ENCODE measurements around the gene STAB1.

DNA sequence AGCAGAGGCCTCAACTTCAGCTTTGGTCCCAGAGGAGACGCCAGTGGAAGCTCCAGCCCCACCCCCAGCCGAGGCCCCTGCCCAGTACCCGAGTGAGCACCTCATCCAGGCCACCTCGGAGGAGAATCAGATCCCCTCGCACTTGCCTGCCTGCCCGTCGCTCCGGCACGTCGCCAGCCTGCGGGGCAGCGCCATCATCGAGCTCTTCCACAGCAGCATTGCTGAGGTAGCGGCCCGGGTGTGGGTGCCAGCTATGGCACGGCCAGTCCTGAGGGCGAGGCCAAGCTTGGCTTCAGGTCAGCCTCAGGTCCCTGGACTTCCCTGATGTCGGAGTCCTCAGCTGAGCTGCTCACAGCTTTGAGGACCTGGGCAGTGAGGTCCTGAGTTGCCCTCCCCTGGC lies 5.7 kb upstream of the STAB1 start:
- TF ChIP-seq ESRRG (CRISPR knock-in tag; IDR thresholded peaks at IDR 0.05): no peak
- no peak for TF ChIP-seq ISL1 (CRISPR knock-in tag; IDR thresholded peaks at IDR 0.05)
- TF ChIP-seq, protein P1, sequence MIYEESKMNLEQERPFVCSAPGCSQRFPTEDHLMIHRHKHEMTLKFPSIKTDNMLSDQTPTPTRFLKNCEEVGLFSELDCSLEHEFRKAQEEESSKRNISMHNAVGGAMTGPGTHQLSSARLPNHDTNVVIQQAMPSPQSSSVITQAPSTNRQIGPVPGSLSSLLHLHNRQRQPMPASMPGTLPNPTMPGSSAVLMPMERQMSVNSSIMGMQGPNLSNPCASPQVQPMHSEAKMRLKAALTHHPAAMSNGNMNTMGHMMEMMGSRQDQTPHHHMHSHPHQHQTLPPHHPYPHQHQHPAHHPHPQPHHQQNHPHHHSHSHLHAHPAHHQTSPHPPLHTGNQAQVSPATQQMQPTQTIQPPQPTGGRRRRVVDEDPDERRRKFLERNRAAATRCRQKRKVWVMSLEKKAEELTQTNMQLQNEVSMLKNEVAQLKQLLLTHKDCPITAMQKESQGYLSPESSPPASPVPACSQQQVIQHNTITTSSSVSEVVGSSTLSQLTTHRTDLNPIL (CRISPR knock-in tag; IDR thresholded peaks at IDR 0.05; ENCODE audit: low read depth): no peak
- no peak for TF ChIP-seq ZFP3 (CRISPR knock-in tag; IDR thresholded peaks at IDR 0.05)
- TF ChIP-seq, protein P2, sequence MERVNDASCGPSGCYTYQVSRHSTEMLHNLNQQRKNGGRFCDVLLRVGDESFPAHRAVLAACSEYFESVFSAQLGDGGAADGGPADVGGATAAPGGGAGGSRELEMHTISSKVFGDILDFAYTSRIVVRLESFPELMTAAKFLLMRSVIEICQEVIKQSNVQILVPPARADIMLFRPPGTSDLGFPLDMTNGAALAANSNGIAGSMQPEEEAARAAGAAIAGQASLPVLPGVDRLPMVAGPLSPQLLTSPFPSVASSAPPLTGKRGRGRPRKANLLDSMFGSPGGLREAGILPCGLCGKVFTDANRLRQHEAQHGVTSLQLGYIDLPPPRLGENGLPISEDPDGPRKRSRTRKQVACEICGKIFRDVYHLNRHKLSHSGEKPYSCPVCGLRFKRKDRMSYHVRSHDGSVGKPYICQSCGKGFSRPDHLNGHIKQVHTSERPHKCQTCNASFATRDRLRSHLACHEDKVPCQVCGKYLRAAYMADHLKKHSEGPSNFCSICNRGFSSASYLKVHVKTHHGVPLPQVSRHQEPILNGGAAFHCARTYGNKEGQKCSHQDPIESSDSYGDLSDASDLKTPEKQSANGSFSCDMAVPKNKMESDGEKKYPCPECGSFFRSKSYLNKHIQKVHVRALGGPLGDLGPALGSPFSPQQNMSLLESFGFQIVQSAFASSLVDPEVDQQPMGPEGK (CRISPR knock-in tag; IDR thresholded peaks at IDR 0.05; ENCODE audit: borderline replicate concordance): no peak
- TF ChIP-seq OSR1 (CRISPR knock-in tag; IDR thresholded peaks at IDR 0.05): no peak
- no peak for TF ChIP-seq TCF4 (CRISPR knock-in tag; IDR thresholded peaks at IDR 0.05; ENCODE audit: borderline replicate concordance)
- TF ChIP-seq, protein P3, sequence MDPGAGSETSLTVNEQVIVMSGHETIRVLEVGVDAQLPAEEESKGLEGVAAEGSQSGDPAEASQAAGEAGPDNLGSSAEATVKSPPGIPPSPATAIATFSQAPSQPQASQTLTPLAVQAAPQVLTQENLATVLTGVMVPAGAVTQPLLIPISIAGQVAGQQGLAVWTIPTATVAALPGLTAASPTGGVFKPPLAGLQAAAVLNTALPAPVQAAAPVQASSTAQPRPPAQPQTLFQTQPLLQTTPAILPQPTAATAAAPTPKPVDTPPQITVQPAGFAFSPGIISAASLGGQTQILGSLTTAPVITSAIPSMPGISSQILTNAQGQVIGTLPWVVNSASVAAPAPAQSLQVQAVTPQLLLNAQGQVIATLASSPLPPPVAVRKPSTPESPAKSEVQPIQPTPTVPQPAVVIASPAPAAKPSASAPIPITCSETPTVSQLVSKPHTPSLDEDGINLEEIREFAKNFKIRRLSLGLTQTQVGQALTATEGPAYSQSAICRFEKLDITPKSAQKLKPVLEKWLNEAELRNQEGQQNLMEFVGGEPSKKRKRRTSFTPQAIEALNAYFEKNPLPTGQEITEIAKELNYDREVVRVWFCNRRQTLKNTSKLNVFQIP (CRISPR knock-in tag; IDR thresholded peaks at IDR 0.05; ENCODE audit: borderline replicate concordance, low read depth): no peak
- no peak for TF ChIP-seq PPARA (CRISPR knock-in tag; IDR thresholded peaks at IDR 0.05; ENCODE audit: borderline replicate concordance)
- no peak for TF ChIP-seq ZFP30 (CRISPR knock-in tag; IDR thresholded peaks at IDR 0.05)
- TF ChIP-seq SNAI2 (CRISPR knock-in tag; IDR thresholded peaks at IDR 0.05): no peak
- TF ChIP-seq ZNF565 (CRISPR knock-in tag; conservative IDR thresholded peaks at IDR 0.05; ENCODE audit: low read depth): no peak
